Stimulated activated CD4-positive, alpha-beta T cell treated with anti-CD3 and anti-CD28 coated beads, Interleukin-2, amount 100 ng/mL, for 4 hours (primary cell): ENCODE data around the gene PLEKHA5.
"Not testable (repeated sequence)": the region's sequence is repeated elsewhere in the genome, so short reads cannot be mapped to it uniquely, and the experiment has no call there.

Source experiments
- DNase-seq: peaks from one replicate; pipeline ENCODE4 v3.0.0-alpha.2; 2020; ENCODE audit warnings: low read depth

The PLEKHA5 gene, protein sequence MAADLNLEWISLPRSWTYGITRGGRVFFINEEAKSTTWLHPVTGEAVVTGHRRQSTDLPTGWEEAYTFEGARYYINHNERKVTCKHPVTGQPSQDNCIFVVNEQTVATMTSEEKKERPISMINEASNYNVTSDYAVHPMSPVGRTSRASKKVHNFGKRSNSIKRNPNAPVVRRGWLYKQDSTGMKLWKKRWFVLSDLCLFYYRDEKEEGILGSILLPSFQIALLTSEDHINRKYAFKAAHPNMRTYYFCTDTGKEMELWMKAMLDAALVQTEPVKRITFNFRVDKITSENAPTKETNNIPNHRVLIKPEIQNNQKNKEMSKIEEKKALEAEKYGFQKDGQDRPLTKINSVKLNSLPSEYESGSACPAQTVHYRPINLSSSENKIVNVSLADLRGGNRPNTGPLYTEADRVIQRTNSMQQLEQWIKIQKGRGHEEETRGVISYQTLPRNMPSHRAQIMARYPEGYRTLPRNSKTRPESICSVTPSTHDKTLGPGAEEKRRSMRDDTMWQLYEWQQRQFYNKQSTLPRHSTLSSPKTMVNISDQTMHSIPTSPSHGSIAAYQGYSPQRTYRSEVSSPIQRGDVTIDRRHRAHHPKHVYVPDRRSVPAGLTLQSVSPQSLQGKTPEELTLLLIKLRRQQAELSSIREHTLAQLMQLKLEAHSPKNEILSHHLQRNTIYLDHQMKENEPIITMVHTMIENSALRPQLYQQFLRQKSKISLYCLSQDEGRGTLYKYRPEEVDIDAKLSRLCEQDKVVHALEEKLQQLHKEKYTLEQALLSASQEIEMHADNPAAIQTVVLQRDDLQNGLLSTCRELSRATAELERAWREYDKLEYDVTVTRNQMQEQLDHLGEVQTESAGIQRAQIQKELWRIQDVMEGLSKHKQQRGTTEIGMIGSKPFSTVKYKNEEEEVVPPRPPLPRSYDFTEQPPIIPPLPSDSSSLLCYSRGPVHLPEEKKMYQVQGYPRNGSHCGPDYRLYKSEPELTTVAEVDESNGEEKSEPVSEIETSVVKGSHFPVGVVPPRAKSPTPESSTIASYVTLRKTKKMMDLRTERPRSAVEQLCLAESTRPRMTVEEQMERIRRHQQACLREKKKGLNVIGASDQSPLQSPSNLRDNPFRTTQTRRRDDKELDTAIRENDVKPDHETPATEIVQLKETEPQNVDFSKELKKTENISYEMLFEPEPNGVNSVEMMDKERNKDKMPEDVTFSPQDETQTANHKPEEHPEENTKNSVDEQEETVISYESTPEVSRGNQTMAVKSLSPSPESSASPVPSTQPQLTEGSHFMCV

DNA sequence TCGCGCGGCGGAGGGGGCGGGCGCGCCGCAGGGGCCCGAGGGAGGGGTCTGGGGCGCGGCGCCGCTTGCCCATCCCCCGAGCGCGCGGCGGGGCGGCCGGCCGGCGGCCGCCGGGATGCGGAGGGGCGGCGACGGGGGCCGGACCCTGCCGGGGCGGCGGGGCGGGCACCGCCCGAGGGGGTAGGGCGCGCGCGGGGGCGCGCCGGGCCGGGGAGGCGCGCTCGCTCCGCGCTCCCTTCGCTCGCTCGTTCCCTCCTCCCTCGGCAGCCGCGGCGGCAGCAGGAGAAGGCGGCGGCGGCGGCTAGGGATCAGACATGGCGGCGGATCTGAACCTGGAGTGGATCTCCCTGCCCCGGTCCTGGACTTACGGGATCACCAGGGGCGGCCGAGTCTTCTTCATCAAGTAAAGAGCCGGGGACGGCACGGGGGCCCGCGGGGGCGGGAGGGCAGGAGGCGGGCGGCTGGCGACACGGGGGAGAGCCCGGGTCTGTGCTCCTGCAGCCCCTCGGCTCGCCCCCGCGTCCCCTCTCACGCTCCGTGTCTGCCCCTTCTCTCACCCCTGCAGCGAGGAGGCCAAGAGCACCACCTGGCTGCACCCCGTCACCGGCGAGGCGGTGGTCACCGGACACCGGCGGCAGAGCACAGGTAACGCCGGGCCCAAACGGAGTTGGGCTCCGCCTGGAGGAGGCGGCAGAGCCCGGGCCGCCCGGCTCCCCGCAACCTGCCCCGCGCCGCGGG, at the start of gene PLEKHA5:
Gene PLEKHA5 (plus strand): TSS at position 248 of the 738 bp plus-strand sequence. CDS start 67 bp downstream, at position 315.
- DNase-seq = no peak

DNA sequence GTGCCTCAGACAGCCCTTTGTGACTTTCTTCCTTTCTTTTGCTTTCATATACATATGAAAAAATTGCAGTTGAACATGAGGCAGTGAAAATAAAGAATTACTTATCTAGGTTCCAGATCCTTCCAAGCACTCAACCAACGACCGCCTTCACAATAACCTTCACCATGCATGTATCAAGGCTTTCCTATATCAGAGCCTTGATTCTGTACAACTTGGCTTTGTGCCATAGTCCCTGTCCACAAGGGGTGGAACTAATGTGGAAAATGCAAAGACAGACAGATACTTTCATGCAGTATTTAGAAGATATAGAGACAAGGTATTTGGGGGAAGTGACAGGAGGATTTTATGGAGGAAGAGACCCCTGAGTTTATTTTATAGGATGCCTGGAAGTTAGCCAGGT, 48.6 kb upstream of the PLEKHA5 start:
- DNase-seq = no peak

DNA sequence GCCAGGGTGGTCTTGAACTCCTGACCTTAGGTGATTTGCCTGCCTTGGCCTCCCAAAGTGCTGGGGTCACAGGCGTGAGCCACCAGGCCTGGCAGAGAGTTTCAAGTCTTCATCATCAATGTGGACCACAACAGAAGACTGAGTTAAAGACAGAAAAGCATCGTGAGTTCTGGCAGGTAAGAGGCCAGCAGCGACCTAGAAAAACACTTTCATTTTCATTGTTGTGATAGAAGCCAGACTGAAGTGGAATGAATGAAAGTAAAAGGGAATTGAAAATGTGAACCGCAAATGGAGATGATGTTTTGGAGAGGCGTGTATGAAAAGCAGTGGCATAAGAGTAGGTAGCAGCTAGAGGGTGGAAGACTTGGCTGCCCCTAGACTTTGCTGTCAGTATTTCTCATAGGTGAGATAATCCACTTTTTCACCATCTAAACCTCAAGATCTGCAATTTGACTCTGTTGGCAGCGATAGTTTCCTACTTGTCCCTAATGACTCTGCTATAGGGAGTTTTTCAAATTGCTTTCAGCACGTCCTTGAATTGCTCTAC, 47.1 kb upstream of the PLEKHA5 start:
- DNase-seq = no peak

DNA sequence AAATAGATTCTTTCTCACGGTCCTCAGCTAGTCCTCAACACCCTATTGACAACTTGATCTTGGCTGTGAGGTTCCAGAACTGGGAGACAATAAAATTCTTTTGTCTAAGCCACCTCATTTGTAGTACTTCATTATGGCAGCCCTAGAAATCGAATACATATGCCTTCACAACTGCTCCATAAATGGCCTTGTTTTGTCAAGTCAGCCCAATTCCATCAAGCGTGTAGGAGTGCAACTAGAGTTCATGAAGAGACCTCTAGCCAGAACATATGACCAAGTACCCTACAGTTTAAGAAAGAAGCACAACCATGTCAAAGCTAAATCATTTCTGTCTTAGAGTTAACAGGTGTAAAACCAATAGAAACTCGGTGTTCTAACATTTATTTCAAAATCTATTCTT, 45.0 kb upstream of the PLEKHA5 start:
- no peak for DNase-seq

DNA sequence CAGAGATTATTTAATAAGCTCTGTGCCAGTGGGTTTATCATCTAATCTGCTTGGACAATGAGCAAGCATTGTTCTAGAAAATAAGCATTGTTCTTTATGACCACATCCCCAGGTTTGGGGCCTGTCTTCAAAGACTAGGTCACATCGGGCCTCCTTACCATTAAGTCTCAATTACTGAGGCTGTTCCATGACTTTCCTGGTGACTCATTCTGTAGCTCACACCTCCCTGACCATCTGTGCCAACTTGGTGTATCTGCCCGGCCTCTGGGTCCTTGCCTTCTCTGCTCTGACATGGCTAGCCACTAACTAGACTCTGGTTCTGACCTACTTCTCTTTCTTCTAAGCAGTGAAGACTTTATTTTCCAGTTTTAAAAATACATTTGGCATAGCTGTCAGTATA, 44.4 kb upstream of the PLEKHA5 start:
- no peak for DNase-seq

DNA sequence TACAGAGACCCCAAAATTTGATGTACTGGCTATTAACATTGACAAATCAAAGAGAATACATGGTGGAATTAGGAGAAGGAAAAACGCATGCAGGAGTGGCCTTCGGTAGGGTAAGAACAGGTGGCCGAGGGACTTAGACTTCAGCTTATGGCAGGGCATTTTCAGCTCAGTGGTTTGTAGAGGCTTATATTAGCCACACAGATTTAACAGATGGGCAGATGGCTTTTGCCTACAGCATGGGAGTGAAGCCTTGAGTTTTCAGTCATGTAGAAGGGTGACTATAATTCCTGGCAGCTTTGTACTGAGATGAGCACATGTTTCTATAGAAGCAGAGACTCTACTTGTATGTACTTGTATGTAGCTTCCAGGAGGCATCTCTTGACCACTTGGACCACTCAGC, 40.9 kb upstream of the PLEKHA5 start:
- no peak for DNase-seq

DNA sequence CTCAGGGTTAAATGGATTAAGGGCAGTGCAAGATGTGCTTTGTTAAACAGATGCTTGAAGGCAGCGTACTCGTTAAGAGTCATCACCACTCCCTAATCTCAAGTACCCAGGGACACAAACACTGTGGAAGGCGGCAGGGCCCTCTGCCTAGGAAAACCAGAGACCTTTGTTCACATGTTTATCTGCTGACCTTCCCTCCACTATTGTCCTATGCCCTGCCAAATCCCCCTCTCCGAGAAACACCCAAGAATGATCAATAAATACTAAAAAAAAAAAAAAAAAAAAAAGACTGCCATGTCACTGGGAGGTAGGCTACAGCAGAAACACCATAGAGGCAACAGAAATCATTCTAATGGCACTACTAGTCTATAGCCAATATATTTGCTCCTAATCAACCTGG, 37.1 kb upstream of the PLEKHA5 start:
- DNase-seq = not testable (repeated sequence)

DNA sequence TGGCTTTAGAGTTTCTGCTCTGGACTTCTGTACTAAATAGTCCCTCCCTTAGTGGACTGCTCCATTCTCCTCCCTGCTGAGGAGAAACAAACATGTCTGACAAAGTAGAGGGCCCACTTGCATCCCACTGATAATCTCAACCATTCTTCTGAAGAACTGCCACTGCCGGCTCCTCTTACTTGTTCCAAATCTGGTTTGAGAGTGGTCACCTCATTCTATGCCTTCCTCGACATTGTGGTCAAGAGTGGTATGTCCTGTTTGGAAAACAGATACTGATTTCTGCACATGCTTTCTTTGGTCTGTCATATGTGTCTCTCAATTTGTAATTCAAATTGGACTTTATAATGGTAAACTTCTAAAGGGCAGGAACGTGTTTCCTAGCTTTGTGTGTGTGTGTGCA, 36.3 kb upstream of the PLEKHA5 start:
- no peak for DNase-seq

DNA sequence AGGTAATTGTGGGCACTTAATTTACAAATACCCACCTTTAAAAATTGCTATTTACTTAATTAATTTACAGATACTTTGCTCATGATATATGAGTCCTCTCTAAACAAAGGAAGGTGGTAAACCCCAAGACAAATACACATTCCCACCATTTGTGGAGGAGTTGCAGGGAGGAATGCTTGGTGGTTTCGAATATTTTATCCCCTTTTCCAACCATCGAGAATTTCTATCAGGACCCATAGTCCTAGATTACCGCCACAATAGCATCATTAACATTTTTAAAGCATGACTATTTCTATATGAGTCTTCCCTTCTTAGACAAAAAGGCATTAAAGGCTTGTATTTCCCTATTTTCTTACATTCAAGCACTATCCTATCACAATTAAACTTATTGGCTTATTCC, 34.2 kb upstream of the PLEKHA5 start:
- no peak for DNase-seq

DNA sequence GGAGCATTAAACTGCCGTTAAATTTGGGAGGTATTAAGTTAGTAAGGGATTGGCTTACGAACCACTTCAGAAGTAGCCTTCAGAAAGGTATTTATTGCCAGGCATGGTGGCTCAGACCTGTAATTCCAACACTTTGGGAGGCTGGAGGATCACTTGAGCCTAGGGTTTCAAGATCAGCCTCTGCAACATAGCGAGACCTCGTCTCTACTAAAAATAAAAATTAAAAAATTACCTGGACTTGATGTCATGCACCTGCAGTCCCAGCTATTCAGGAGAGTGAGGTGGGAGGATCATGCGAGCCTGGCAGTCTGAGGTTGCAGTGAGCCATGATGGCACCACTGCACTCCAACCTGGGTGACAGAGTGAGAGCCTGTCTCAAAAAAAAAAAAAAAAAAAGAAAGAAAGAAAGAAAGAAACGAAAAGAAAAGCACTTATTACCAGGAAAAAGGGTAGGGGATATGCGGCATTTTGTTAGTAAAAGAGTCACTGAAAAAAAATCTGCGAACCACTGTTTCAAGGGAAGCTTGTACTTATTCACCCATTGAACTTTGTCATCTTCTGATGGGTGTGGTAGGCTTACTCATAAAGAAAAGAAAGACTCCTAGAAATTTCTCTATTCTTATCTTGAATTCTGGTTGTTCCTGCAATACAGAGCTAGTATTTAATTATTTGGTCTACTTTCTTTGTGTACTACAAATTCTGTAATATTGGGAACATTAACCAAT, 33.6 kb upstream of the PLEKHA5 start:
- no peak for DNase-seq

DNA sequence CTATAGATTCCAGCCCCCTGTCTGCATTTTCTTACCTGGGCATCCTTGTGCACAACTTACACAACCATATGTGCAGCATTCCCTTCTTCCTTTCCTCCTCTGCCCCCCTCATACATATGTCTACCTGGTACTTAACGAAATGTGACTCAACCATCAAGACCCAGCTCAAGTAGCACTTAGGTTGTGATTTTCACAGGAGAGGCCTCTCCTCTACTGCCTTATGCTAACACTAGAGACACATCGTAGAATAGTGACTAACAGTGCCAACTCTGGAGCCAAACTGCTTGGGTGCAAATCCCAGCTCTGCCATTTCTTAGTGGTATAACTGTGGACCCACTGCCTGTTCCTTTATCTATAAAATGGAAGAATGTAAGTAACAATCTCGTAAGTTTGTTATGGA, 24.1 kb upstream of the PLEKHA5 start:
- DNase-seq = no peak

DNA sequence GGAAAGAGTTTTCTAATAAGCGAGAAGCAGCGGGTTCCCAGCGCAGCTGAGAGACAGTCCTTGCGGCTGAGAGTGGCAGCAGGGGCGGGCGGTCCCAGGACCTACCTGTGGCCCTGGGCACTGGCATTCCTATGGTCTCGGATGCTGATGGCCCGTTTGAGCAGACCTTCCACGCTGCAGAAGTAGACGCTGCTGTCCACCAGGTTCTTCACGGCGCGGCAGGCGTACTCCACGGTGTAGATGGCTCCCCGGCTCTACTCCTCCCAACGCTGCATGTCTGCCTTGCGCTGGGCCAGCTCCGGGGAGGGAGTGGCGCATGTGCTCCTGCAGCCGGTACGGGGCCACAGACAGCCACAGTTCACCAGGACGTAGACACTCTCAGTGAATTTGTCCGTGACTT, 21.8 kb upstream of the PLEKHA5 start:
- no peak for DNase-seq

DNA sequence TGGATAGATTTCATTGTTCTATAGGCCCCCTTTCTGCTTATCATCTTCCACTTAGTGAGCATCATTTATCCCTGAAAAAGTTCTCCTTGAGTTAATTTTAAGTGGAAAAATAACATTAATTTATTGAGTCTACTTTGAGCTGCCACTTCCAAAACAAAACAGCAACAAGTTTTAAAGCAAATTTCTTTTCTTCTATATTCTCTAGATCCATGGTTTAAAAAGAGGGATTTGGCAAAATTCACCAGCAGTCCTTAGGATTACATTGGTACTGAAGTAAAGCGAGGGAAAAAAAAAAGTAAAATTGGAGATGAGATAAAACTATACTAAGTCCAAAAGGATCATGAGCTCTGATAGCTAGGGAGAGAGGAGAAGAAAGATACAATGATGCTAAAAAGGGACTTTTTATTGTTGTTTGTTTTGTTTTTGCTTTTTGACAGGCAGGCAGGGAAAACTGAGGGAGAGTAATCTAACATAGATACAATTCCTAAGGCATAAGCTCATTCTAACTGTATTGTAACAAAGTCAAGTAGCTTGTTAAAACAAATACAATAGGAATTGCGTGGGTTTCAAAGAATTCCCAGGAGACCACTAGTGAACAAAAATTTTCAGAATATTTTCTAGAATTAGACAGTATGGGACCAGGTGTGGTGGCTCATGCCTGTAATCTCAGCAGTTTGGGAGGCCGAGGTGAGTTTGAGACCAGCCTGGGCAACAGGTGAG, 19.2 kb upstream of the PLEKHA5 start:
- no peak for DNase-seq

DNA sequence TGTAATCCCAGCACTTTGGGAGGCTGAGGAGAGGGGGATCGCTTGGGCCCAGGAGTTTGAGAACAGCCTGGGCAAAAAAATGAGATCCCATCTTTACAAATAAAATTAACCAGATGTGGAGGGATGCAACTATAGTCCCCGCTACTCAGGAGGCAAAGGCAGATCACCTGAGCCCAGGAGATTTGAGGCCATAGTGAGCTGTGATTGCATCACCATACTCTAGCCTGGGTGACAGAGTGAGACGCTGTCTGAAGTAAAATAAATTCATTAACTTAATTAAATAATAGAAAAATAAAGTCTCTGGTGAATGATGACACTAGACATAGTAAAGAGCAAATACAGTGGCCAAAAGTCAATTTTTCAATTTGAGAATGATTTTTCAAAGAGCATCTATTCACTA, 16.1 kb upstream of the PLEKHA5 start:
- no peak for DNase-seq

DNA sequence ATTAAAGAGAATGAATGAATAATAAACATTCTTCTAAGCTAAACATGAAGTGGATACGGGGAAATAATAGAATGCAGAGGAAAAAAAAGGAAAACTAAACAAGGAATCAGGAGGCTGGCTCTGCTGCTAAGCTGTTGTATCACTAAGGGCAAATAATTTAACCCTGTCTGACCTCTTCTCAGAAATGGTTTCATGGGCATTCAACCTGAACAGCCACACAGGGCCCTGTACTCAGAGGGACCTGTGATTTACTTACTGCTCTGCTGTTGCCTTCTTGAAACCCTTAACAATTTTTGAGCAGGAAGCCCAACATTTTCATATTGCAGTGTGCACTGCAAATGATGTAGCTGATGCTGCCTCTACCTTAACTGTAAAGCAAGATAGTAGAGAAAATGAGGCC, 14.2 kb upstream of the PLEKHA5 start:
- no peak for DNase-seq

DNA sequence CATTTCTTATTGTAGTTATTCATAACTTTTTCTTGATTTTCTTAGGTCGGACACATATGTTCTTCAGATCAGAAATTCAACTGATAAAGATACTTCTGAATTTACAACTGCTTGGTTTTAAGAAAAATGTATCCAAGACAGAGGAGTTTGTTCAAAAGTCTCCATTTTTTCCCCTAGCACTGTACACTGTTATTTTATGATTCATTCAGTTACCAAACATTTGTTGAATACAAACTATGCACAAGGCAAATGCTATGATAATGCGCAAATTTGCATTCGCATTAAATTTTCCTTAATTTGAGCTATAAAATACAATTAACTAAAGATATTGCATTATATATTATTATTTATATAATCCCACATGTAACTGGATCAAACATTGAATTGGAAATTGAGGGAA, 10.1 kb upstream of the PLEKHA5 start:
- DNase-seq = no peak

DNA sequence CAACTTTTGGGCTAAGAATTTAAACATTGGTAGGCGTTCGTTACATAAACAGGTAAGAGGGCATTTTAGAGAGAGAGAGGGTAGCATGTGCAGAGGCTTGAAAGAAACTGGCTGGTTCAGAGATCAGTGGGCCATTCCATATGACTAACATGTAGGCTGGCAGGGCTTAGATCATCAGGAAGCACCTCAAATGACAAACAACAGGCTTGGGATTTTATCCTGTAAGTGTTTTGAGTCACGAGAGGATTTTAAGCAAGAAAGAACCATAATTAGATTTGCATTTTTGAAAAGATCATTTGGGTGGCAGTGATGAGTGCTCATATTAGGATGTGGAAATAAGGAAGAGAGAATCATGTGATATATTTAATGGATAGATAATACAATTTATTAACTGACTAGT, 8.7 kb upstream of the PLEKHA5 start:
- DNase-seq = no peak

DNA sequence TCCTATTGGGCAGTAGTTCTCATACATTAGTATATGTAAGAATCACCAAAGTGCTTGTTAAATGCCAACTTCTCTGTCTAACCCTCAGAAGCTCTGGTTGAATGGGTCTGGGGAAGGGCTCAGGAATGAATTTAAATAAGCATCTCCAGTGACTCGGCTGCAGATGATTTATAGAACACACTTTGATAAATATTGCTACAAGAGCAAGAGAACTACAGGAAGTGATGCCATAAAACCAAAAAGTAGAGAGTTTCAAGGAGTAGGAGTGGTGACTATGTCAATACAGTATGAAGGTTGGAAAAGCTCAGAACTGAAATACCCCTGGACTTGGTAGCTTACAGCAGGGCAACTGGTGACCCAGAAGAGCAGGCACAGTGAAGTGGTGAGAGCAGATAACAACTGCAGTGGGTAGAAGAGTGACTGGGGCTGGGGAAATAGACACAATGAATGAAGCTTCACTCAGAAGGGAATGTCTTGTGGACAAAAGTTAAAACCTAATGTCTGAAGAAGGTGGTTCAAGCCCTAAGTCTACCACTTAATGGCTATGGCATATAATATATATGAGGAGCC, 8.0 kb upstream of the PLEKHA5 start:
- DNase-seq = no peak

DNA sequence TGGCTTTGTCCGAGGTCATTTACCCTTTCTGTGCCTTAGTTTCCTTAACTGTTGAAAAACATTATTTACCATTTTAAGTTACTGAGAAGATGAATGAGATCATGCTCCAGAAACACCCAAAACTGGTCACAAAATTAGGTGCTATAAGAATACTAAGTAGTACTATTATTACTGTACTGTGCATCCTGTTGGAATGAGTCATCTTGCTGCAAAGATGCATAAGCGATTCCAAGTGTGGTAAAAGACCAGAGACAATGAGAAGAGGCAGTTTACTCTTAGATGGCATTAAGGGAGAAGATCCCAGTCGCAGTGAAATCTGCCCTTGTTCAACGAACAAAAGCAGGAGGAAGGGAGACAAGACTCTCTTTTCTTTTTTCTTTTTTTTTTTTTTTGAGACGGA, 4.2 kb upstream of the PLEKHA5 start:
- no peak for DNase-seq

DNA sequence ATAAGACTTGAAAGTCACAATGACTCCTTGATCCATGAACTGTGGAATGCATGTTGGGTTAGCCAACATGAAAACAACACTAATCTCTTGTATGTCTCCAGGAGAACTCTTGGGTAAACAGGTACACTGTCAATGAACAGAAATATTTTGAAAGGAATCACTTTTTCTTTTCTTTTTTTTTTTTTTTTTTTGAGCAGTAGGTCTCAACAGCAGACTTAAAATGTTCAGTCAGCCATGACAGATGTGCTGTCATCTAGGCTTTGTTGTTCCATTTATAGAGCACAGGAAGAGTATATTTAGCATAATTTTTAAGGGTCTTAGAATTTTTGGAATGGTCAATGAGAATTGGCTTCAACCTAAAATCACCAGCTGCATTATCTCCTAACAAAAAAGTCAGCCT, 2.3 kb upstream of the PLEKHA5 start:
- DNase-seq = no peak
